HG03025 (cell line): ENCODE results near the gene ZNF428.

Experiments used
- ATAC-seq: cut with Tn5 transposase; IDR thresholded peaks from one replicate; pipeline ENCODE4 v1.9.1; 2021; ENCODE audit warnings: mild to moderate bottlenecking, moderate library complexity; ENCODE audit not compliant: unreplicated experiment, low FRiP score

ZNF428 gene

DNA sequence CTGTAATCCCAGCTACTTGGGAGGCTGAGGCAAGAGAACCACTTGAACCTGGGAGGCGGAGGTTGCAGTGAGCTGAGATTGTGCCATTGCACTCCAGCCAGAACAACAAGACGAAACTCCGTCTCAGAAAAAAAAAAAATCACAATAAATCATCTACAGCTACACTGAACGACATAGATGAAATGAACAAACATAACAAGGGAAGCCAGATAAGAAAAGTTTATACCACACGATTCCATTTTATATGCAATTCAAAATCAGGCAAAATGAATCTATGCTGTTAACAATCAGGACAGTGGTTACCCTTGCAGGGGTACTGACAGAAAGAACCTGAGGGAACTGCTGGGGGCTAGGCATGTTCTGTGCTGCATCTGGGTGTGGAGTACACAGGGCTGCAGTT lies 49.8 kb downstream of the ZNF428 start:
- no peak for ATAC-seq

DNA sequence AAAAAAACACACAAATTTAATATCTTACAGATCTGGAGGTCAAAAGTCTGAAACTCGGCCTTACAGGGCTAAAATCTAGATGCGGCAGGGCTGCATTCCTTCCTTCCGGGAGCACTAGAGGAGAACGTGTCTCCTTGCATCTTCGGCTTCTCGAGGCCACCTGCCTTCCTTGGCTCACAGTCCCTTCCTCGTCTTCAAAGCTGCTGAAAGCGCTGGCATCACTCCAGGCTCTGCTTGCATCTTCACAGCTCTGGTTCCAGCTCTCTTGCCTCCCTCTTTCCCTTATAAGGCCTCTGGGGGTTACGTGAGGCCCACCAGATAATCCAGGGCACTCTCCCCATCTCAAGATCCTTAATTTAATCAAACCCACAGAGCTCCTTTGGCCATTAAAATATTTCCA lies 54.6 kb downstream of the ZNF428 start:
- ATAC-seq = no peak

DNA sequence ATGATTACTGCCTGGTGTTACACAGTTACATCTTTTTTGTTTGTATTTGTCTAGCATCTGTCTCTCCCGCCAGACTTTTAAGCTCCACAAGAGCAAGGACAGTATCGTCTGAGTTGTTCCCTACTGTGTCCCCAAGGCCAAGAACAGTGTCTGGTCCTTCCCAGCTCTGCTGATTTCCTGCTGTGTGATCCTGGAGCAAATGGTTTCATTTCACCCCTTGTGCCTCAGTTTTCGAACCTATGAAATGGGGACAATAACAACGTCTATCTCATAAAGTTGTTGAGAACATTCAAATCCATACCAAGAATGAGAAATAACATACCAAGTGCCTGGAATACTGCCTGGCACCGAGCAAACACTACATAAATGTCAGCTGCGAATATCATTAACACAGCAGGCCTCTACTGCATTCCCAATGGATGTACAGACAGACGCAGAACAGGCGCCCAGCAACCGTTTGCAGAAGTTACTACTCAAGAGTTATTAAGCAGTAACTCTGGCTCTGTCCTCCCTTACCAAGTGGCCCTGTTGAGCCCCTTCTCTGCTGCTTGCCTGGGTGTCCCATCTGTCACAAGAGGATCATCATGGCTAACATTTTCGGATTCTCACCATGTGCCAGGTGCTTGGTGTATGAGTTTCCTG lies 55.5 kb downstream of the ZNF428 start:
- ATAC-seq = no peak

DNA sequence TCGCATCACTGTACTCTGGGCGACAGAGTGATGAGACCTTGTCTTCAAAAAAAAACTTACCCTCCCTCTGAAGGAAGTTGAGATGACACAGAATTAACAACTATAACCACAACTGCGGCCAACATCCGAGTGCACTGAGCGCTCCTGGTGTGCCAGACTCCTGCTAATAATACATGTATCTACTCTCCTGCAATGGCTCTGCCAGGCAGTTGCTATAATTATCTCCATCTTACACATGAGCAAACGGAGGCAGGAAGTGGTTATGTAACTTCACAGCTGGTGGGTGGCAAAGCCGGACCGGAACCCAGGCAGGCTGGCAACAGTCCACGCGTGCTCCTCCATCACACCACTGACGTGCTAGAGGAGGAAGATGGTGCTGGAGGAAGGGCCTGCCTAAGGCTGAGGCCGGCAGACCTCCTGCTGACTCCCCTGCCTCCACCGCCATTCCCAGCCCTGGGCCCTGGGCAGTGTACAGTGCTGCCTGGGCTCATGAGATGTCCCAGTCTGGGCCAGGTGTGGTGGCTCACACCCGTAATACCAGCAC lies 56.7 kb downstream of the ZNF428 start:
- ATAC-seq = no peak

DNA sequence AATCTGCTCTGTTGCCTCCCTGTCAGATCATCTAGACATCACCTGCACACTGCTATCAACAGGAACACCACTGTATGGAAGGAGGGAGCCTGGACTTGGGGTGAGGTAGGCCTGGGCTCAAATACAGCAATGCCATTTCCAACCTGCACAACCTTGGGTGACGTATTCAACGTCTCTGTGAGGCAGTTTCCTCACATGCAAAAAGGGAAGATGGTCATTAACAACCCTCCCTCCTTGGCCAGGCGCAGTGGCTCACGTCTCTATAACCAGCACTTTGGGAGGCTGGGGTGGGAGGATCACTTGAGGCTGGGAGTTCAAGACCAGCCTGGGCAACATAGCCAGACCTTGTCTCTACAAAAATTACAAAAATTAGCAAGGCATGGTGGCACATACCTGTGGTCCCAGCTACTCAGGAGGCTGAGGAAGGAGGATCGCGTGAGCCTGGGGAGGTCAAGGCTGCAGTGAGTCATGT lies 57.2 kb downstream of the ZNF428 start:
- ATAC-seq = no peak

DNA sequence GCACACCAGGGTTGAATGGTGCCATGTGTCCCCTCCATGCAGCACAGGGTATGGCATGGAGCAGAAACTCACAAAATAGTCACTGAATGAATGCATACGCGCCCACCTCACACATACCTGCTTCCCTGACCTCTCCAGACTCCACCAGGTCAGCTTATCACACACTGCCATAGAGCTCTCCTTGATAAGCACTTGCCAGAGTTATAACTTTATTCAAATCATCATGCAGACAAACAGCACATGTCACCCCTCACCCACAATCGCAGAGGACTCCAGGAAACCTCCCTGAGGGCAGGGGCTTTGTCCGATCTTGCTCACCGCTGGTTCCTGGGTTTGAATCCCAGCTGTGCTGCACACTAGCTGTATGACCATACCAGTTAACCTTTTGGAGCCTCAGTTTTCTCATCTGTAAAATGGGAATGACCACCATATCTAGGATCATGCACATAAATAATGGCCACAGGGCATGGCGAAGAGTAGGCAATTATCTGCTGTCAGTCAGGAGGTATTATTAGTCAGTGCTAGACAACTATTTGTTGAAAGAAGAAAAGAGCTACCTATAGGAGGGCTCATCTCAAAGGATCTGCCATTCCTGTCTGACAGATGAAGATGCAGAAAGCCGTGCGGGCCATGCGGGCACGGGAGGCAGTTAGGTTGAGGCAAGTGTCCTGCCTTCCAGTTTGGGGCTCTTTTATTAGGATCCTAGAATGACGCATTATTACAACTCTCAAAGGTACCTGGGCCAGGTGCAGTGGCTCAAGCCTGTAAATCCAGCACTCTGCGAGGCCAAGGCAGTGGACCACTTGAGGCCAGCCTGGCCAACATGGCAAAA lies 58.1 kb downstream of the ZNF428 start:
- ATAC-seq = no peak

DNA sequence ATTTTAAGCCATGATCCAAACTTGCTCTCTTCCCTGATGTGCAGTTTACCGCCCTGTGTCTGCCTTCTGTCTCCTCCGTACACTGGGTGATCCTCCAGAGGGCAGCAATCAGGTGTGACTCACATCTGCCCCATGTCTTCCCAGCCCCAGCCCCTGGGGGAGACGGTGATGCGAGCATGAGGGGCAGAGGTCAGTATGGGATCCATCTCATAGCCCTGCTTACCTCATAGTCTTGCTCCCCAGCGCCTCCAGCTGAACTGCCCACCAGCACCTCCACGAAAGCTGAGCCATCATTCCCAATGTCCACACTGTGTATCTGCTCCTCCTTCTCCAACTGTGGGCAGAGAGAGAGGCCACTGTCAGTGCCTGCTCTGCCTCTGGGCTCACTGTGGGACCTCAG lies 58.7 kb downstream of the ZNF428 start:
- no peak for ATAC-seq
